ENCODE measurements around the gene VWA3A. TPM values are rescaled to one million over a fixed set of nuclear protein-coding genes. Genes with fewer than 3 reads are reported as not detected.

The VWA3A gene
- total and polyA plus RNA-seq, 2 of the 4 experiments (the other 2 are of a cell fraction): not detected

DNA sequence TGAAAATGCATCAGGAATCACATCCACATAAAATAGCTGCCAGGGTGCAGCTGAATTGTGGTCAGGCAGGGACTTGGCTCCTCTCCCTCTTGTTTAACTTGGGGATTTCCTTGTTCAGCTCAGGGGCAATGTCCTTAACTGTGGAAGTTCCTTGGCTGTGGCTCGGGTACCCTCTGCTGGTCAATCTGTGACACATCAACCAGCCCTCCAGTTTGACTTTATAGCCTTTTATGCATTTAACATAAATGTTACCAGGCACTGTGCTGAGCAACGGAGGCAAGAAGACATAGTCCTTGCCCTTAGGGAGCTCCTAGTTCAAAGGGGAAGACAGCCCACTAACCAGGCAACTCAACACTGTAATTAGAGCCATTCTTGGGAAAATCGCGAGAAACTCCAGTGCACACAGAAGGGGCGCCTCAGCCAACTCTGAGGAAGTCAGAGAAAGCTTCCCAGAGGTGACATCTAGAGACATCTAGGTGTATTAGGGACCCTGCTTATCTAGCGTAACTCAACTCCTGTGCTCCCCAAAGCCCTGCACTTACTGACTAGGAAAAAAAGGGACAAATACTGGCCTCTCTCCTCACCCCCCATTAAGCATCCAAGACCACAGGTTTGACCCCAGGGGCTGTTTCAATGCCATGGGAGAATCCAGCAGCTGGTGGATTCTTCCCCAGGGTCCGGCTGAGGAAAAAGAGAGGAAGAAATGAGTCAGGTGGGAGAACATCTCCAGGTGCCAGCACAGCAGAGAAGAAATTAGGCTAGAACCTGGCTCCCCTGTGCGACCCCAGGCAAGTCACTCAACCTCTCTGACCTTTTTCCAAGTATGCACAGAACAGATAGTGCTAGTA is 96.5 kb downstream of the VWA3A start (continued):
- TF ChIP-seq MAZ (IDR thresholded peaks at IDR 0.05; ENCODE audit: borderline replicate concordance, low read depth, low read length) (peak; percentile 22; the same call in 1 of the 2 replicates), MAFK (IDR thresholded peaks at IDR 0.05; ENCODE audit: low read depth, low read length) (no peak)

GRCh38 chr16:22189473-22190080 is 97.2 kb downstream of the VWA3A start:
- Histone ChIP-seq H3K9me3 (ENCODE audit: control insufficient read depth, insufficient read depth, low read length) (no peaks in the 10 kb centered on the region), H3K4ac (ENCODE audit: low read depth, low read length) (0 out of 2 replicates have a peak overlapping the region, but pooled peaks have one; percentile 19), H2BK20ac (ENCODE audit: low read depth, low read length) (no peak overlapping the region), H3K23ac (ENCODE audit: low read depth, low read length) (no peak overlapping the region), H2AFZ (replicated peaks; ENCODE audit: low read length, poor library complexity) (peak overlapping the region; percentile 96), H4K8ac (ENCODE audit: low read depth in 2 of 2, low read length in 2 of 2) (0 out of 4 replicates have a peak overlapping the region, but pooled peaks of 1 of the 2 experiments have one; percentile 54), H4K91ac (ENCODE audit: insufficient read depth, low read depth, low read length) (no peak overlapping the region), H3K4me1 (ENCODE audit: control insufficient read depth, insufficient read depth, low read length) (peaks cover 4% of the 10 kb centered on the region; the same call in 1 of the 2 replicates), H3K14ac (replicated peaks; ENCODE audit: low read depth, low read length) (no peak overlapping the region), H2BK15ac (ENCODE audit: low read depth, low read length) (no peak overlapping the region), H3K18ac (ENCODE audit: low read depth, low read length) (no peak overlapping the region), H2BK120ac (ENCODE audit: low read depth, low read length) (no peak overlapping the region), H2AK5ac (ENCODE audit: low read depth, low read length) (no peak overlapping the region), H4K5ac (ENCODE audit: low read depth, low read length) (peak overlapping the region; percentile 8; the same call in 1 of the 2 replicates), H3K36me3 (ENCODE audit: control insufficient read depth, insufficient read depth, low read length) (no peaks in the 10 kb centered on the region), H3K4me2 (ENCODE audit: low read depth, low read length) (peak overlapping the region; percentile 70), H3K79me1 (ENCODE audit: low read depth in 1 of 2, low read length in 2 of 2) (peaks cover 0 to 3% of the 10 kb centered on the region in 2 experiments; a peak in 1 of 4 replicates), H3K9me1 (ENCODE audit: insufficient read depth, low read length) (peaks cover 7% of the 10 kb centered on the region; the same call in 1 of the 2 replicates), H2AK9ac (replicated peaks; ENCODE audit: low read depth, low read length, poor library complexity) (peak overlapping the region; percentile 92), H3K9ac (ENCODE audit: low read depth, low read length) (peak overlapping the region; percentile 53), H3K56ac (ENCODE audit: extremely low read depth, insufficient read depth, low read length) (no peak overlapping the region), H3K4me3 (ENCODE audit: insufficient read depth, low read depth, low read length) (peak overlapping the region; percentile 89), H4K20me1 (ENCODE audit: insufficient read depth, low read length) (no peaks in the 10 kb centered on the region), H3K27ac (ENCODE audit: insufficient read depth, low read length) (peak overlapping the region; percentile 58; the same call in 1 of the 2 replicates), H2BK5ac (ENCODE audit: low read depth, low read length, poor library complexity, severe bottlenecking) (no peak overlapping the region), H3K27me3 (ENCODE audit: control insufficient read depth, insufficient read depth, low read length) (no peaks in the 10 kb centered on the region; the same call in 1 of the 2 replicates)
- DNase-seq: peak; percentile 16
- in situ Hi-C loops (cut with MboI; ENCODE audit: low sequenced_read_pairs): no loop called here
- ChIA-PET CTCF (interaction anchor here (0.6 to 3.9 kb wide), 10 partner anchors 10 to 1480 kb away, joined by 3 to 23 read pairs (median 8); partner anchors contain the start of gene VWA3A), POLR2A (ENCODE audit: unreplicated experiment) (interaction anchor here (0.5 kb wide), 1 partner anchor 384 kb away, joined by 4 read pairs; no protein-coding TSS in a partner anchor)
- no TSS peak for BruUV-seq (replicated peaks)
- intact Hi-C loops (cut with micrococcal nuclease): loop anchor here (5.0 kb wide), 1 partner anchor 532 kb away; no protein-coding TSS in a partner anchor
- dilution Hi-C loops (cut with HindIII; ENCODE audit: low sequenced_read_pairs, unreplicated experiment): no loop called here
- TF ChIP-seq SMC3 (IDR thresholded peaks at IDR 0.05; ENCODE audit: low read depth, low read length) (no peak), FOS (IDR thresholded peaks at IDR 0.05; ENCODE audit: low read depth, low read length) (no peak), RAD21 (IDR thresholded peaks at IDR 0.05; ENCODE audit: low read length) (no peak)
- ATAC-seq (ENCODE audit: low read depth): no peak
- 12% methylated on average over 5 of the region's 18 CpGs; no CpG with 5 or more reads in 1 of the 2 experiments for WGBS, 2 experiments (ENCODE audit: extremely low coverage in 2 of 2, insufficient read length in 1 of 2)

Measured in IMR-90 (cell line).